Natural killer cell (primary cell): ENCODE data around the gene HELZ2. TPM values are rescaled to one million over a fixed set of nuclear protein-coding genes. Genes with fewer than 3 reads are reported as not detected.
A peak's percentile ranks its signal among the peaks of the same experiment; 100 is the strongest.

Experiments
- ATAC-seq, 3 donors: fragments of 150-1000 bp in 2 of 3; fragments of 200-7000 bp in 1 of 3; cut with Tn5 transposase; 1 replicate in 1 of 3; 2 replicates in 2 of 3; pipeline ENCODE4 v1.10.0; 2021; ENCODE audit warnings: mild to moderate bottlenecking in 2 of 3, moderate library complexity in 2 of 3
- DNase-seq, 2 donors: peaks; one replicate each; pipeline versions ENCODE4 v3.0.0 to v3.0.0-alpha.2; 2013 to 2021; ENCODE audit warnings: mixed read lengths in 1 of 2
- H3K27ac ChIP-seq: one replicate; pipeline ENCODE4 v1.5.1; 2013; ENCODE audit warnings: mild to moderate bottlenecking, low read length
- H3K27me3 ChIP-seq: one replicate; pipeline ENCODE4 v1.6.1; 2013; ENCODE audit warnings: low read length; ENCODE audit not compliant: control insufficient read depth, insufficient read depth
- H3K36me3 ChIP-seq: one replicate; pipeline ENCODE4 v1.6.1; 2013; ENCODE audit warnings: low read length; ENCODE audit not compliant: control insufficient read depth, insufficient read depth
- H3K4me1 ChIP-seq: one replicate; pipeline ENCODE4 v1.6.1; 2013; ENCODE audit warnings: low read length; ENCODE audit not compliant: control insufficient read depth, insufficient read depth
- H3K4me3 ChIP-seq: one replicate; pipeline ENCODE4 v1.5.1; 2013; ENCODE audit warnings: low read length
- H3K9me3 ChIP-seq: one replicate; pipeline ENCODE4 v1.6.1; 2013; ENCODE audit warnings: low read length; ENCODE audit not compliant: control insufficient read depth, insufficient read depth
- H3K27ac Mint-ChIP-seq, 2 donors: one replicate each; pipeline ENCODE4 v1.8.0; 2022; ENCODE audit warnings: mild to moderate bottlenecking in 2 of 2, mixed read lengths in 2 of 2, moderate library complexity in 1 of 2
- H3K27me3 Mint-ChIP-seq, 2 donors: one replicate each; pipeline ENCODE4 v1.8.0; 2022; ENCODE audit warnings: low read depth in 2 of 2, mixed read lengths in 2 of 2
- H3K36me3 Mint-ChIP-seq: one replicate; pipeline ENCODE4 v1.8.0; 2022; ENCODE audit warnings: mixed read lengths
- H3K4me1 Mint-ChIP-seq, 2 donors: one replicate each; pipeline ENCODE4 v1.8.0; 2022; ENCODE audit warnings: mixed read lengths in 2 of 2
- H3K4me3 Mint-ChIP-seq: one replicate; pipeline ENCODE4 v1.8.0; 2022; ENCODE audit warnings: mild to moderate bottlenecking, moderate library complexity, mixed read lengths
- H3K9me3 Mint-ChIP-seq, 2 donors: one replicate each; pipeline ENCODE4 v1.8.0; 2022; ENCODE audit warnings: mixed read lengths in 2 of 2
- WGBS: methylation state at CpG from one replicate; pipeline ENCODE4 v1.1.7; 2013; ENCODE audit warnings: missing lambda C conversion rate; ENCODE audit not compliant: insufficient coverage; 5-methylcytosine and 5-hydroxymethylcytosine counted together
- intact Hi-C: fragments of 100-400 bp; cut with micrococcal nuclease; formaldehyde crosslinking; loops from one replicate; pipeline ENCODE4 v1.14.2; 2022
- total RNA-seq, 4 donors: library from RNA; stranded (reverse); fragments of 120-200 nt in 1 of 4; gene quantifications; one replicate each; pipeline versions ENCODE4 v1.2.3 to v1.2.4, GENCODE V29; 2013 to 2022
- TF ChIP-seq, protein P1 (sequence below): fragments of 200-600 bp; IDR thresholded peaks from one replicate; pipeline ENCODE4 v1.8.0; 2022; ENCODE audit warnings: antibody characterized with exemption

The HELZ2 gene
- total RNA-seq, 3 donors from 2014 or later (not counting 1 experiment from before 2014, with no cell fraction given) = 85.2 to 90.7 (median 89.4) TPM

DNA sequence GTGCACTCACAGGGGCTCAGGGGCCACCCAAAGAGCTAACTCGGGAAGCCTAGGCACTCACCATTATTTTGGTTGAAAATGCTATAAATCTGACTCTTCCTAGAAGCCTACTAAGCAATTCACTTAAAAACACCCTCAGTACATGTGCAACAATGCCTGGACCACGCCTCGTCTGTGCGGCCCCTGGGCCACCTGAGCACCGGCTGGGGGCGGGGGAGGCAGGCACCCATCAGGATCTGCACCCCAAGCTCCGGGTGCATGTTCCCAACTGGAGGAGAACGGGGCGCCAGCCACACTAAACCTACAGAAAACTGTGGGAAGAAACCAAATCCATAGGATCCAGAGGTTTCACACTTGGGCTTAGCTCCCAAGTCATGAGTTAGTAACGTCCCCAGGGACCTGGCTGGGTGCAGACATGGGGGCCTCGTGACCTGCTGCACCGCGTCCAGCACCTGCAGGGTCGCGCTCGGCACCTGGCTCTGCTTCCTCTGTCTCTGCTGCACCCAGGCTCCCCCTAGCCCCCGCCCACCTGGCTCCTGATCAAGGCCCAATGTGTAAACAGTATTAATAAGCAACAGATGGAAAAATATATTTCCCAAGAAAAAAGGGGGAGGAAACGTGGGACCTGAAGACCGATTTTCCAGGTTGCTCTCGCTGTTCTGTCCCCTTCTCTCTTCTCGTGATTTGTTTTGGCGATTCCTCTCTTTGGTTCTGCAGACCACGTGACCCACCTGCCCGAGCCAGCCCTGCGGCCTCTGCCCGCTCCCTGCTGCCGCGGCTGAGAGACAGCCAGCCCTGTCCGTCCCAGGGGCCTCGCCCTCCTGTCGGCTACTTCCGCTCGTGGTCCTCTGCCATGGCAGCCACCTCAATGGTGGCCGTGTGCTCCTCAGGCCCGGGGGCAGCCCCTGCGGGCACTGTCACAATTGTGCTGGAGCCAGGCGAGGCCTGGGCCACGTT lies 15.5 kb upstream of the HELZ2 start:
- Histone ChIP-seq H3K9me3 (no peaks in the 10 kb centered on the region), H3K27ac (no peak overlapping the region), H3K36me3 (peaks cover 42% of the 10 kb centered on the region), H3K27me3 (no peaks in the 10 kb centered on the region), H3K4me3 (no peak overlapping the region), H3K4me1 (no peaks in the 10 kb centered on the region)
- Mint-ChIP-seq H3K9me3 (no peaks in the 10 kb centered on the region), H3K27me3 (no peaks in the 10 kb centered on the region), H3K36me3 (no peaks in the 10 kb centered on the region), H3K4me3 (no peak overlapping the region), H3K27ac (no peak overlapping the region), H3K4me1 (no peaks in the 10 kb centered on the region)
- WGBS = 95% methylated on average over 38 of the region's 38 CpGs
- ATAC-seq (no peak), DNase-seq (no peak)
- TF ChIP-seq, protein P1, sequence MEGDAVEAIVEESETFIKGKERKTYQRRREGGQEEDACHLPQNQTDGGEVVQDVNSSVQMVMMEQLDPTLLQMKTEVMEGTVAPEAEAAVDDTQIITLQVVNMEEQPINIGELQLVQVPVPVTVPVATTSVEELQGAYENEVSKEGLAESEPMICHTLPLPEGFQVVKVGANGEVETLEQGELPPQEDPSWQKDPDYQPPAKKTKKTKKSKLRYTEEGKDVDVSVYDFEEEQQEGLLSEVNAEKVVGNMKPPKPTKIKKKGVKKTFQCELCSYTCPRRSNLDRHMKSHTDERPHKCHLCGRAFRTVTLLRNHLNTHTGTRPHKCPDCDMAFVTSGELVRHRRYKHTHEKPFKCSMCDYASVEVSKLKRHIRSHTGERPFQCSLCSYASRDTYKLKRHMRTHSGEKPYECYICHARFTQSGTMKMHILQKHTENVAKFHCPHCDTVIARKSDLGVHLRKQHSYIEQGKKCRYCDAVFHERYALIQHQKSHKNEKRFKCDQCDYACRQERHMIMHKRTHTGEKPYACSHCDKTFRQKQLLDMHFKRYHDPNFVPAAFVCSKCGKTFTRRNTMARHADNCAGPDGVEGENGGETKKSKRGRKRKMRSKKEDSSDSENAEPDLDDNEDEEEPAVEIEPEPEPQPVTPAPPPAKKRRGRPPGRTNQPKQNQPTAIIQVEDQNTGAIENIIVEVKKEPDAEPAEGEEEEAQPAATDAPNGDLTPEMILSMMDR = no peak
- intact Hi-C loops = no loop called here

DNA sequence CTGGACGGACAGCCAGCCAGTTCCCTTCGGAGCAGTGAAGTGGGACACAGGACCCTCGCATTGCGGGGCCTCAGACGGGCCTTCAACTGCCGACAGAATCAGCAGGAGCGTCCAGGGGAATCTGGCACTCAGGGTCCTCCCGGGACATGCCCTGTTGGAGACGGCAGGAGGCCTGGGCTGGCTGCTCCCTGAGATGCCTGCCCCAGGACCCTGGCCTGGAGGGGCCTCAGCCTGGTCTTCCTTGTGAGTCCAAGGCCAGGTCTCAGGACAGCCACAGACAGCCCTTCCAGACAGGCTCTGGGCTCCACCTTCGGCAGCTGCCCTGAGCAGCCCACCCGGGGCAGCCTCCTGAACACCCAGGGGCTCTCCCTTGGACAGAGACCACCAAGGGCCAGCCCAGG lies 14.6 kb upstream of the HELZ2 start:
- H3K9me3 ChIP-seq = no peaks in the 10 kb centered on the region
- TF ChIP-seq, protein P1 = no peak
- Mint-ChIP-seq H3K27ac (no peak overlapping the region), H3K36me3 (no peaks in the 10 kb centered on the region), H3K9me3 (no peaks in the 10 kb centered on the region), H3K27me3 (no peaks in the 10 kb centered on the region), H3K4me1 (no peaks in the 10 kb centered on the region), H3K4me3 (no peak overlapping the region)
- no peaks in the 10 kb centered on the region for H3K27me3 ChIP-seq
- H3K27ac ChIP-seq = no peak overlapping the region
- no peaks in the 10 kb centered on the region for H3K4me1 ChIP-seq
- ATAC-seq (no peak), DNase-seq (no peak)
- peaks cover 36% of the 10 kb centered on the region for H3K36me3 ChIP-seq
- no peak overlapping the region for H3K4me3 ChIP-seq
- WGBS = 94% methylated on average over 11 of the region's 11 CpGs
- intact Hi-C loops = no loop called here

DNA sequence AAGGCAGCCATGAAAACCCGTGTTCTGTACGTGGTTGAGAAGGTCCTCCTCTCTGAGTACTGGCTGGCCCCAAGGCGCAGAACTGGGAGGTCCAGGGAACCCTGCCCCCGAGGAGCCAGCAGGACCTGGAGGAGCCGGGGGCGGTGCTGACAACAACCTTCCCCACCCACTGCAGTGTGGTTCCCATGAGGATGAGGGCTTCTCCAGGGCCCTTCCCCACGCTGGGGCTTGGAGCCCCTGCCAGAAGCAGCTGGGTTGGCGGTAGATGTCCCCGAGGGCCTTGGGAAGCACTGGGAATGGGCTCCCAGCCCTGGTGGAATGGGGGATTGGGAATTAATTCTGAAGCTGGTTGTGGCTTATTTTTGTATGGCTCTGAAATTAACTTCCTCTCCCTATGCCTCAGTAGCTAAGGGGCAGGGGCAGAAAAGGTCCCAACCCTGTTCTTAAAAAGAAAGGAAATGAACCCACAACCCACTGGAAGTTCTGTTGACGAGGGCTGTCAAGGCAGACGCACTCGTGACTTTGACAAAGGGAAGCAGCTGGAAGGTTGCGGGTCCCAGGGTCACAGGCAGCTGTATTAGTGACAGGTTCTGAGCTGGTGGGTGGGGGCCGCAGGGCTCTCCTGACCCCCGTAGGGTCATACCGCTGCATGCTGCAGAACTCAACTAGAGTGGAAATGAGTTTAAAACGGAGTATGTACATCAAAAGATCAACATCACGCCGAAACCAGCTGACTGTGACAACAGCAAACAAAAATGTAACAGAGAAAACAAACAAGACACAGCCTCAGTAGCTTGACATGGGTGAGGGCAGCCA lies 13.9 kb upstream of the HELZ2 start:
- Mint-ChIP-seq H3K27ac (no peak overlapping the region), H3K4me1 (no peaks in the 10 kb centered on the region), H3K36me3 (no peaks in the 10 kb centered on the region), H3K9me3 (no peaks in the 10 kb centered on the region), H3K4me3 (no peak overlapping the region), H3K27me3 (no peaks in the 10 kb centered on the region)
- Histone ChIP-seq H3K27ac (no peak overlapping the region), H3K4me3 (no peak overlapping the region), H3K9me3 (no peaks in the 10 kb centered on the region), H3K36me3 (peaks cover 34% of the 10 kb centered on the region), H3K27me3 (no peaks in the 10 kb centered on the region), H3K4me1 (no peaks in the 10 kb centered on the region)
- TF ChIP-seq, protein P1 = no peak
- ATAC-seq (no peak), DNase-seq (peak in 1 of 2 donors; percentile 42)
- intact Hi-C loops = no loop called here
- WGBS = 54% methylated on average over 19 of the region's 19 CpGs
